NCI-H748 treated with DMSO at 0.1 percent for 48 hours (cell line): ENCODE measurements around the gene PSMG3.

Source experiments
- DNase-seq: peaks from one replicate; lab custom pipeline; 2025; lab: John Stamatoyannopoulos, UW

PSMG3 gene

DNA sequence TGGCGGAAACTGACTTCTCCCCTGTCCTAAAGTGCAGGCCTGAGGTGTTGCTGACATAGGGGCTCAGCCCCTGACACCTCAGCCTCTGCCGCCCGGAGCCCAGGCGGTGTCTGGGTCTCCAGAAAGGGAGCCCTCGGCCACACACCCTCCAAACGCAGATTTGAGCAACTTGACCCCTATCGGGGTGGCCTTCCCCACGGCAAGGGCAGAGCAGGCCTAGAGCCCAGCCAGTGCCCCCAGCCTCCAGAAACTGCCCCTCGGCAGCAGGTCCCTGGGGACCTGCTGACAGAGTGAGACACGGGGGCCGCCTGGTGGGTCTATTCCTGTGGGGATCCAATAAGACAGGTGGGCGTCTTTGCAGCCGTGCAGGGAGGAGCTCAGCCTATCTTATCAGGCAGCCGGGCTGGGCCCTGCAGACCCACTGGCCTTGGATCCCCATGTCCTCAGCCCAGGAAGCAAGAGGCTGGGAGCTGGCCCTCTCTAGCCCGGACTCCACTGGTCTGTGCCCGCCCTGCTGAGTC, 24.9 kb downstream of the PSMG3 start:
- DNase-seq, result no peak

DNA sequence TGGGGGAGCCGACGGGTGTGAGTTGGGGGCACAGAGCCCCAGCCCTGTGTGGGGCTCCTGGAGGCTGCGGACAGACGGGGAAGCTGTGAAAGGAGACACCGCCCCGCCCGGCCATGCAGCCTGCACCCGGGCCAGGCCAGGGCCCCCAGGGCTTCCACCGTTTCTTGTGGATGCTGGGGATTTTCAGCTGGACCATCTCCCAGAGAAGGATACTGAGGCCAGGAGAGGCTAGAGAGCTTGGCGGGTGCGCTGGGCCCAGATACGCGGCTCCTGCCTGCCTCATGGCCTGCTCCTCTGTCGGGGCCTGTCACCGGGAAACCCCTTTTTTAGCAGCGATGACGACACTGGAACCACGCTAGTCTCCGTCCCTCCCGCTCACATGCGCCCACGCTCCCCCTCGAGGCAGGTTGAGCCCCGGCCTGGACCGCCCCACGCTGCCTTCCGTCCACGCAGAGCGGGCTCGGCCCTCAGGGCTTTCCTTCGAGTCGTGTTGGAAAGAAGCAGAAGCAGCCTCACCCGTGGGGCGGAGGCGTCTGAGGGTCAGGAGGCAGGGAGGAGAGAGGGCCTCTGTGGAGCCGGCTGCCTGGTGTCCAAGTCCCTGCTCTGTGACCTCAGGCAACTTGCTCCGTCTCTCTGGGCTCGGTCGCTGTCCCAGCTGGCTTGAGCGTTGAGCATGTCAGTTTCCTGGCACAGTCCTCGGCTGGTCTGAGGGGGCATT, 25.5 kb downstream of the PSMG3 start:
- DNase-seq, result no peak

DNA sequence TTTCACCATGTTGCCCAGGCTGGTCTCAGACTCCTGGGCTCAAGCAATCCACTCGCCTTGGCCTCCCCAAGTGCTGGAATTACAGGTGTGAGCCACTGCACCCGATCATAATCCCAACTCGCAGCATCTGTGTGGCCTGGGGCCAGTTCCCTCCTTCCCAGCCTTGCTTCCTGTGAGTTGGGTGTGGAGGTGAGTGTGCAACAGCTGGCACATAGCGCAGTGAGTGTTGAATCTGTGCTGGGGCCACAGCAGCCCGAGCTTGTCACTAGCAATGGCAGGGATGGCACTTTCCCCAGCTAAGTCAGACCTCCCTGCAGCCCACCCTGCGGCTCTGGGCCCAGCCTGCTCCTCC, 26.0 kb downstream of the PSMG3 start:
- DNase-seq, result no peak

DNA sequence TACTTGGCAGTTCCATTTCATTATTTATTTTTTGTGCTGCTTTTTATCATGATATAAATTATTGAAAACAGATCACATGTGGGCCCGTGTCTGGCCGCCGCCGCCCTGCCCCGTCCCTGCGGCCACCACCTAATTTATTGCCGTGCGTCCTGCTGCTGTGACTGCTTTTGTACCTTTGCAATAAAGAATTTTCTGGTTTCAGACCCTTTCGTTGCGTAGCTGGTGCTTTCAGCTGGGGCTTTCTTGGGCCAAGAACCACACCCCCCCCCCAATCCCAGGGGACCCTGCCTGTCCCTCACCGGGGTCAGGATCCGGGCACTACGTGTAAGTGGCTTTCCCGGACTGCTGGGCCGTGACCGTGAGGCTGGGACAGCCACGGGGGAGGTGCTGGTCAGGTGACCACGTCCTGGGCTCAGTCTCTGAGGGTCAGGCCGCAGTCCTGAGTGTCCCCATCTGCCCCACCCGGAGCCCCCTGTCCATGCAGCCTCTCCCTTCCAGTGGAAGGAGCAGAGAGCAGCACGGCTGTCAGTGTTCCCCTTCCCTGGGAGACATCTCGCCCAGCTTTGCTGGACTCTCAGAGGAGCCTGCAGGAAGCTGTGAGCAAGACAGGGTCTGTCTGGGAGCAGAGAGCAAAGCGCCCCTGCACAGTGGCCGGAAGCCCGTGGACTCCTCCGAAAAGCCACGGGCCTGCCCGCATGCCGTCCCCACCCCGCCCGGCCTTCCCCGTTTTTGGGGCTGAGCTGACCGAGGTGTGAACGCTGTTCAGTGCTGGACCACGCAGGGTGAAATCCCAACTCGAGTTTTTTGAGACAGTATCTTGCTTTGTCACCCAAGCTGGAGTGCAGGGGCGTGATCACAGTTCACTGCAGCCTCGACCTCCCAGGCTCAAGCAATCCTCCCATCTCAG, 26.7 kb downstream of the PSMG3 start:
- no peak for DNase-seq

DNA sequence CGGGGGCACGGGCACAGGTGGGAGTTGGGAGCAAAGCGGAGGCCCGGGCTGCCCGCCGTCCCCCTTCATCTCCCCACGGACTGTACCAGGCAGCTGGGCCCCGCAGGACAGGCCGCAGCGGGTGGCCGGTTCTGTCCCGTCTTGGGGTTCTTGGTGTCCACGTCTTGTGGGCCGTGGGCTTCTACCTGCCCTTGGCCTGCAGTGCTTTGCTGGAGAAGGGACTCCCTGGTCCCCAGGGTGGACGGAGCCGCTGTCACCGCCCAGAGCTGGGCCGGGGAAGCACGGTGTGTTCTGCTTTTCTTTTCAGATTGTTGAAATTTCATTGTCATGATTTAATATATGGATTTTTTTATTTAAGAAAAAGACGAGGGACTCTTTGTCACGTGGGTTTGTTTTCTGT, 27.5 kb downstream of the PSMG3 start:
- no peak for DNase-seq

DNA sequence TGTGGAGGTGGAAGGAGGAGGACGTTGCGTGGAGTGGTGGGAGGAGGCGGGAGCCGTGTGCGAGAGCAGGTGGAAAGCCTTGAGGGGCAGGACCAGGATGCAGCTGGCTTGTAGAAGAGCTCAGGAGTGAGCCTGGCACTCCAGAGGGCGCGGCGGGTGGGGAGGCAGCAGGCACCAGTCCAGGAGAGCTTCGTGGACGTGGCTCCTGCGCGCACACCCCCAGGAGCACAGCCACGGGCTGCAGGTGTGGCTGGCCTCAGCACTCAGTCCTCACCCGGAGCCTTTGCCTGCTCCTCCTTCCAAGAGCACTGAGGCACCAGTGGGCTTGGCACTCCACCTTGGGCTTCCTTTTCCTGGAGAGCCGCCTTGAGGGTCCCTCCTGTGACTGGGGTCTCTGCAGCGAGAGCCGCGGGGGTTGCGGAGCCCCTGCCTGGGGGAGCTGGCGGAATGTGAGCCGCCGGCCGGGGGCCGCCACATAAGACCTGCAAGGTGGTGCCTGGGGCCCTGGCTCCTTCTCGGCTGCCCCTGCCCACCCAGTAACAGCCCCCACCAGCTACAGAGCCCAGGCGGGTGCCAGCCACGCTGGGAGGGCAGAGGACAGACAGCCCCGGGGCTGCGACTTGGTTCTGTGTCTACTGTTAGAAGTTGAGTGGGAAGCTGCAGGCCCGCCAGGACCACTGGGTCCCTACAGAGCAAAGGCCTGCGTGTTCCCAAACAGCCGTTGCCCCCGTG, 28.2 kb downstream of the PSMG3 start:
- no peak for DNase-seq

DNA sequence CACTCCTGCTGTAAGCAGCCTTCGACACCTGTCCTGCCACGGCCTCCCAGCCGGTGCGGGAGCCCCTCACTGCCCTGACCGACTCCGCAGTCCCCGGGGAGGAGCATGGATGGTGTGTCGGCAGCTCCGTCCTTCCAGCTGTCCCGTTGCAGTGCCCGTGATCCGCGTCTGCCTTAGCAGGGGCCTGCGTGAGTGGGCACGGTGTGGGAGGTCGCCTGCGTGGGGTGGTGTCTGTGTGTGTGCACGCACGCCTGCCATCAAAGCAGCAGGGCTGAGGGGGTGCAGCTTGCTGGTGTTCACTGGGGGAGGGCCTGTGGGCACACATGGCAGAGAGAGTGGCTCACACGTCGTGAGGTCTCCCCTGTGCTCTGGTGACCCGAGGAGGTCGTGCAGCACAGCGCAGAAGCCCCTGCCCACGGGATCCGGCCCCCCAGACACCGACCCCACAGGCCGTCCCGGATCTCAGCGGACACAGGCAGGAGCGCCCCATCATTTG, 29.0 kb downstream of the PSMG3 start:
- DNase-seq, result no peak

DNA sequence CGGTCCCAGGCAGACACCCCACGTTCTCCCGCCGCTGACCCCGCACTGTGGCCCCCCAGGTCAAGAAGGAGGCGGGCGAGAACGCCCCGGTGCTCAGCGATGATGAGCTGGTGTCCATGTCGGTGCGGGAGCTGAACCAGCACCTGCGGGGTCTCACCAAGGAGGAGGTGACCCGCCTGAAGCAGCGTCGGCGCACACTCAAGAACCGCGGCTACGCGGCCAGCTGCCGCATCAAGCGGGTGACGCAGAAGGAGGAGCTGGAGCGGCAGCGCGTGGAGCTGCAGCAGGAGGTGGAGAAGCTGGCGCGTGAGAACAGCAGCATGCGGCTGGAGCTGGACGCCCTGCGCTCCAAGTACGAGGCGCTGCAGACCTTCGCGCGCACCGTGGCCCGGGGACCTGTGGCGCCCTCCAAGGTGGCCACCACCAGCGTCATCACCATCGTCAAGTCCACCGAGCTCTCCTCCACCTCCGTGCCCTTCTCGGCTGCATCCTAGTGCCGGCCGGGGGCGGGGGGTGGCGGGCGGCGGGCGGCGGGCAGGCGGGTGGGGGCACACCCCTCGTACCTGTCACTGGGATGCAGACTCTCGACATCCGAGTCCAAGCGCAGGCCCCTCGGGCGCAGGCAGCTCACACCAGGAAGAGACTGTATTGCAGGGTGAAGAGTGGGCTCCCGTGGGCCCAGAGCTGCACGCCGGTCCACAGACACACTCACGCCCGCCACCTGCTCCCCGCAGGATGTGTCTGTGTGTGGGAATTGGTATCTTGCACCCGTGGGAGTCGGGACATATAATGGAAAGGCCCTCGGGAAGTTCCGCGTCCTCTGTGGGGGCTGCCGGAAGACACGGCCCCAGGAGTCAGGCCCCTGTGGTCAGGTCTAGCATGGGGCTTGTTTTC, 29.7 kb downstream of the PSMG3 start:
- DNase-seq, result no peak

DNA sequence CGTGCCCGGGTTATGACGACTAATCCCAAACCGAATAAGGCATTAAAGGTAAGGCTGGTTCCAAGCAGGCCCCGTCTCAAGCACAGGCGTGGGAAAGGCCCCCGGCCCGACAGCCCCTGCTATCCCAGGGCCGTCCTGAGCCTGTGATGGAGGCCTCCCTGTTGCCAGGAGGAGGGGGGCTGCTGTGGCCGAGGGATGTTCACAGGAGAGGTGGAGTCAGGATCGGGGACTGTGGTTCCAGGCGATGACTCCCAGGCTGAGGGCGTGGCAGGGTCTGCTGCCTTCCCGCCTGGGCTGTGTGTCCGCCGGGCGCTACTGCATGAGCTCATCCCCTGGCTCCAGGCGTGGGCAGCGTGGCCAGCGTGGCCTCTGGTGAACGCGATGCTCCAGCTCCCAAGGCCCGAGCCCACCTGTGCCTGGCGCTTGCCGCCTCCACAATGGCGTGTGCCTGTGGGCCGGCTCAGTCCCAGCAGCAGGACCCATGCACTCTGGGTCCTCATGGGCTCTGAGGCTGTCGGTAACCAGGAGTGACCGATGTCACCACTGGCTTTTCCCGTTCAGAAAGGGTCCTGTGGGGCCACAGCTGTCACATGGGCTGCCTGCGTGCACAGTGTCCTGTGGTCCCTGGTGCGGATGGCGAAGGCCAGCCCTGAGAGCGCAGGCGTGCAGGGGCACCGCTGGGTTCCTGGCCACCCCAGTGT, 30.5 kb downstream of the PSMG3 start:
- DNase-seq, result no peak

DNA sequence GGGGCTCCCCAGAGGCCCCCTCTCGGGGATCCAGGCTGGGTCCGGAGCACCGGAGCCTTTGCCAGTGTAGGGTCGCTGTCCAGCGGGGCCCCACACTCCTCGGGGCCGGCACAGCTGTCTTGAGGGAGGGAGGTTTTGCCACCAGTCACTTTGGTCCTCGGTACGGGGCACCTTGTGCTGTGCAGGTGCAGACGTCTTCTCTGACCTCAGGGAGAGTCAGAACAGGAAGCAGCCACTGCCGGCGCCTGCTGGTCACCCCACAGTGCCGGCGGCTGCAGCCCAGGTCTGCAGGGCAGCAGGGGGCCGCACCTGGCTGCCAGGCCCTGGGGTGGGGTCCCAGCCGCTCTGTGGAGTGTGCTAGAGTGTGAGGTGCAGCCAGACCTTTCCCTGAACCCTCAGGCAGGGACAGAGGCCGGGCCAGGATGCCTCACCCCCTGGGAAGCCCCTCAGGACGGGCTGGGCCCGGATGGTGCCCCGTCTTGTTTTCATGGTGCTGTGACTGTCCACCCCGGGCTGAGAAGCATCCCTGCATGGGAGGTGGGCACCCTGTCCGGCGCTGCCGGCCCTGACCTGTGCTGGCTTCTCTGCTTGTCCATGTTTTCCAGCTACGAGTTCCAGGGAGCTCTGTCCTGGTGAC, 31.2 kb downstream of the PSMG3 start:
- no peak for DNase-seq

DNA sequence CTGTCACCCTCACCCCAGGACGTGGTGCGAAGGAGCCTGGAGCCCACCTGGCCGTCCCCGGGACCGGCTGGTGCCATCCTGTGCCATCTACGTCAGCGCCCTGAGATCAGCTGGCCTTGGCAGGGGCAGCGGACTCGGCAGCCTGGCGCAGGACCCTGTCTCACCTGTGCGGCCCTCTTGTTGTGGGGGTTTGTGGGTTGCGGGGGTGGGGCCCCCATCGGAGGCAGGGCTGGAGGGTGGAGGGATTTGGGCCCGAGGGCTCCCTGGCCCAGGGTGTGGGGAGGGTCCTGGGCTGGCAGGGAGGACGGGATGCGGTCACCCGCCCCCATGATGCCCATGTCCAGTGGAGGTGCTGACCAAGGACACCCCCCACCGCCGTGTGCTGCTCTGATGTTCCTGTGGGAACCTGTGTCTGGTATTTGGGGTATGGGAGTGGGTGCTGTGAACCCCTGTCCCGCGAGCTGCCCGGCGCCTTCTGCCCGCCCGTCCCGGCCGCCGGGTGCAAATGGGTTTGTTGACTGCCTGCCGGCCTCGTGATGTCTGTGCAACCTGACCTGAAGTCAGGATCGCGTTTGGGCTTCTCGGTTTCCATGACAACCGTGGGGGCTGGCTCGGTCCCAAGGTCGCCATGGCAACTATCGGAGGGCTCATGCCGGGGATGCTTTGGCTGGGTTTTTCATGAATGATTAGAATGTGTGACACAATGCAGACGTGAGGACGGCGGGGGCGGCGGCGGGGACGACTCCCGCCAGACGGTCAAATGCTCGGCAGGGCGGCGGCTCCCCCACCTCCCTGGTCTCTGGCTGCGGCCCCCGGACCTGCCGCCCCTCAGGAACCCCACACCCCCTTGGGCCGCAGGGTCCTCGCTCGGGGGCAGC, 32.1 kb downstream of the PSMG3 start:
- peak; percentile 29 for DNase-seq

DNA sequence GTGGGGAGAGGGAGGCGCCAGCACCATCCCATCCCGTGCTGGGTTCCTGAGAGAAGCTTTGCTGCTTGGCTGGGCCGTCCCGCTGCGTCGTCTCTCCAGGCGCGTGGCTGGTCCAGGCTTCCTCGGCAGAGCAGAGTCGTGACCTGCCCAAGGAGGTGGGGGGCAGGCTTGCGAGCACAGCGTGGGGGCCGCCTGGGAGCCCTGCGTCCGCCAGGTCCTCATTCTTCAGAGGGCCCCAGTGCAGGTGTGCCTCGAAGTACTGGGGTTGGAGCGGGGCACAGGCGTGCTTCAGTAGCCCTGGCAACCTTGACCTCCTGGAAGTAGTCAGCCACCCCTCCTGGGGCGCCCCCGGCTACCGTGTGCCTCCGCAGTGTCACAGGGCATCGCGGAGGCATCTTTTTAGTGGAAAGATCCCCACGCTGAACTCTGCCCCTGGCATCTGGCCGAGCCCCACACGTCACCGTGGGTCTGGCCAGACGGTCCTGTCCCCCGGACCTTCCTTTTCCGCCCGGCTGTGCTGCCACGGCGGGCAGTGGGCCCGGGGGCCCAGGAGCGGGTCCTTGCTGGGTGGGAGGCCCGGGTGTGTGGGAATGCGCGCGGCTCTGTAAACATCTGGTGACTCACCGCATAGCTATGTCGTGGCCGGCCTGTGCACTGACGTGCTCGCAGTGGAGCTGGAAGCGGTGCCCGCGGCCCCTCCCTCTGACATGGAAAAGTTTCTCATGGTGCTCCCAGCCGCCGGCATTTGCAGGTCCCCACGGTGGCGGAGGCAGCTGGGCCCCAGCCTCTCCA, 32.9 kb downstream of the PSMG3 start:
- DNase-seq, result no peak

DNA sequence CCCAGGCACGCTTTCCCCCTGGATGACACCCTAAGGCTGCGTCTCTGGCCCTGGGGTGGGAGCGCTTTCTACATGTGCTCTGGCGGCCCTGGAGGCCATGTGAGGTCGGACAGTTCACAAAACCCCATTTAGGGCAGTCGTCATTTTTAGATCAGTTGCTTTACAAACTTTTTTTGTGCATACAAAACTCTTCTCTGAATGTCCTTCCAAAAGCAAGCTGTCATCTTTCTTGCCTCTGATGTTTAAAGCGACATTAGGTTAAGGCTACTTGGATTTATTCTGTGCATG, 33.4 kb downstream of the PSMG3 start:
- DNase-seq, result no peak

DNA sequence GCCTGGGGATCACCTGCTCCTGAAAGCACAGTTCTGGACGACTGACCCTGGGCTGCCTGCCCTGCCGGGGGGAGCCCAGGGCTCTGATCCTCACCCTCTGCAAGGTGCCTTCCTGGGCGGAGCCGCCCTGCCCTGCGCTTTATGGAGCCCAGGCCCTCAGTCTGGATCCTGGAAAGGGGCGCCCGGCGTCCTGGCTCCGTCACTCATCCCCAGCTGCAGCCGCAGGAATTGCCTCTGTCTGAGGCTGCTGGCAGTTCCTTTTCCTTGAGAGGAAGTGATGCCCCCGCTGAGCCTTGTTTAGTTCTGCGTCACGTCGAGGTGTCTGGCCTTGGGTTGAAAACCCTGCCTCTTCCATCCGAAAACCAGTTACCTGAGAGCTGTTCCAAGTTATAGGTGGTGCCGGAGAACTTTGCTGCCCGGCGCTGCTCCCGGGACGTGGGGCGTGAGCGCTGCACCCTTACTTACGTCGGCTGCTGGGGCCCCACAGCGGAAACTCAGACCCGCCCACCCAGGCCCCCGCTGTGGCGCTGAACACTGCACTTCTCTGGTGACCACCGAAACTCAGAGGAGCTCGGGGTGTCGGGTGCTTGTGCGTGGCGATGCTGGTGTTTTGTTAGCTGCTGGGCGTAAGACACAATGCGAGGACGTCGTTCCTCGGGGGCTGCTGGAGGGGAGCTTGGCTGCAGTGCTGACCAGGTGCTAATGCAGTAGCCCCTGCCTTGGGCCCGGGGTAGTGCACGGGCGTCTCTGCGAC, 34.0 kb downstream of the PSMG3 start:
- DNase-seq, result no peak

DNA sequence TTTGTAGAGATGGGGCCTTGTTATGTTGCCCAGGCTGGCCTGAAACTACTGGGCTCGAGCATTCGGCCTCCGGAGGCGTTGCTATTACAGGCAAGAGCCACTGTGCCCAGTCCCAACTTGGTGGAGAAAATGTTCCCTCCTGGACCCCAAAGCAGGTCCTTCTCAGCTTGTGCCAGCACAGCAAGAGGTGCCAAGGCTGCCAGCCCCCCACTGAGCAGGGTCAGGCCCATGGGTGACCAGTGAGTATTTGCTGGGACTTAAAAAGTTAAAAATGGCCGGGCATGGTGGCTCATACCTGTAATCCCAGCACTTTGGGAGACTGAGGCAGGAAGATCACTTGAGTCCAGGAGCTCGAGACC, 34.8 kb downstream of the PSMG3 start:
- no peak for DNase-seq

DNA sequence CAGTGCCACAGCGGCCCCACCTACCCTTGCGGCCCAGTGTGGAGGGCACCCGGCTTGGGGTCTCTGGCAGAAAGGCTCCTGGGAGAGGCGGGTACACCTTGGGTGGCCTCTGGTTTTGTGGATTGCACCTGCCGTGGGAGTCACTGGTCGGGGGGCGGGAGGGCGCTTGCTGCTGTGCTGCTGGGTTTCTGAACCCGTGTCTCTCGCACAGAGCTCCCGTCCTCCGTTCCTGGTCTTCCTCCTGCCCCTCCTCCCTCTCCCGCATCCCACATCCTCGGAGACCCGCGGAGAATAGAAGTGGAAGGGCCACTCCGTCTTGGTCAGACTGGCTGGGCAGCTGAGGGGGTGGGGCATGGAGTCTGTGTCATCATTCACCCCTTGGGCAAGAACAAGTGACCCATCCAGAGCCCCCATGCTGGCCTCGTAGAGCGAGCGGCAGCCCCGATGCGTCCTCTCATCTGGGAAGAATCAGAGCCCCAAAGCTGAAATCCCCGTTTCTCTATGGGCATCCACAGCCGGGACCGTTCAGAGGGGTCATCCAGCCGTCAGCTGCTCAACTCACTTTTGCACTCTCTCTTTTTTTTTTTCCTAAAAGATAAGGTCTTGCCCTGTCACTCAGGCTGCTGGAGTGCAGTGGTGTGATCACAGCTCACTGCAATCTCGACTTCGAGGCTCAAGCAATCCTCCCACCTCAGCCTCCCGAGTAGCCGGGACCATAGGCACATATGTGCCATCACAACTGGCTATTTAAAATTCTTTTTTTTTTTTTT, 35.3 kb downstream of the PSMG3 start:
- DNase-seq, result no peak
